Nephron progenitor cell (in vitro differentiated cells): ENCODE results near the gene LRRC56.

Experiments used
- DNase-seq: peaks from one replicate; pipeline ENCODE4 v3.0.0; 2021
- H3K27ac Mint-ChIP-seq: 2 replicates; pipeline ENCODE4 v1.8.0; 2021; ENCODE audit warnings: mild to moderate bottlenecking, moderate library complexity, mixed read lengths
- H3K27me3 Mint-ChIP-seq: 2 replicates; pipeline ENCODE4 v1.8.0; 2021; ENCODE audit warnings: mild to moderate bottlenecking, low read depth, mixed read lengths; ENCODE audit not compliant: poor library complexity
- H3K36me3 Mint-ChIP-seq: 2 replicates; pipeline ENCODE4 v1.8.0; 2021; ENCODE audit warnings: low read depth, mixed read lengths
- H3K4me1 Mint-ChIP-seq: 2 replicates; pipeline ENCODE4 v1.8.0; 2021; ENCODE audit warnings: mixed read lengths
- H3K4me3 Mint-ChIP-seq: 2 replicates; pipeline ENCODE4 v1.8.0; 2021; ENCODE audit warnings: mild to moderate bottlenecking, moderate library complexity, mixed read lengths
- H3K9me3 Mint-ChIP-seq: 2 replicates; pipeline ENCODE4 v1.8.0; 2021; ENCODE audit warnings: mild to moderate bottlenecking, moderate library complexity, mixed read lengths
- TF ChIP-seq, protein P1 (sequence below): fragments of 200-600 bp; sonication (generic); IDR thresholded peaks from 2 replicates; pipeline ENCODE4 v1.5.0; 2021; ENCODE audit warnings: antibody characterized with exemption

The LRRC56 gene

DNA sequence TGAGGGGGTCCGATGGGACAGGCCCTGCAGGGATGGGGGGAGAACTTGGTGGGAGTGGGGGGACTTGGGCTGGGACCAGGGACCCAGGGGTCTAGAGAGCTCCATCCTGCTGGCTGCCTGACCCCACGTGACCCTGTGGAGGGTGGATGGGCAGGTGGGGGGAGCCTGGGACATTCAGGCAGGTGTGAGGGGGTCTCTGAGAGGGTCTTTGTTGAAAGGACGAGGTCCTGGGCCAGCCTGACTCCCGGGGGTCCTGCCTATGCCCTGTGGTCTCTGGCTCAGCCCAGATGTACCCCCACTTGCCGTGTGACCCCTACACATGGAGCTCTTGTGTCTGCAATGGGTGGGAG is 7.5 kb downstream of the LRRC56 start:
- no peak for DNase-seq
- Mint-ChIP-seq H3K27me3 (peaks cover 6% of the 10 kb centered on the region), H3K9me3 (no peaks in the 10 kb centered on the region), H3K4me3 (no peak overlapping the region), H3K27ac (no peak overlapping the region), H3K36me3 (peaks cover 5% of the 10 kb centered on the region), H3K4me1 (peaks cover 7% of the 10 kb centered on the region)
- TF ChIP-seq, protein P1, sequence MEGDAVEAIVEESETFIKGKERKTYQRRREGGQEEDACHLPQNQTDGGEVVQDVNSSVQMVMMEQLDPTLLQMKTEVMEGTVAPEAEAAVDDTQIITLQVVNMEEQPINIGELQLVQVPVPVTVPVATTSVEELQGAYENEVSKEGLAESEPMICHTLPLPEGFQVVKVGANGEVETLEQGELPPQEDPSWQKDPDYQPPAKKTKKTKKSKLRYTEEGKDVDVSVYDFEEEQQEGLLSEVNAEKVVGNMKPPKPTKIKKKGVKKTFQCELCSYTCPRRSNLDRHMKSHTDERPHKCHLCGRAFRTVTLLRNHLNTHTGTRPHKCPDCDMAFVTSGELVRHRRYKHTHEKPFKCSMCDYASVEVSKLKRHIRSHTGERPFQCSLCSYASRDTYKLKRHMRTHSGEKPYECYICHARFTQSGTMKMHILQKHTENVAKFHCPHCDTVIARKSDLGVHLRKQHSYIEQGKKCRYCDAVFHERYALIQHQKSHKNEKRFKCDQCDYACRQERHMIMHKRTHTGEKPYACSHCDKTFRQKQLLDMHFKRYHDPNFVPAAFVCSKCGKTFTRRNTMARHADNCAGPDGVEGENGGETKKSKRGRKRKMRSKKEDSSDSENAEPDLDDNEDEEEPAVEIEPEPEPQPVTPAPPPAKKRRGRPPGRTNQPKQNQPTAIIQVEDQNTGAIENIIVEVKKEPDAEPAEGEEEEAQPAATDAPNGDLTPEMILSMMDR: no peak

DNA sequence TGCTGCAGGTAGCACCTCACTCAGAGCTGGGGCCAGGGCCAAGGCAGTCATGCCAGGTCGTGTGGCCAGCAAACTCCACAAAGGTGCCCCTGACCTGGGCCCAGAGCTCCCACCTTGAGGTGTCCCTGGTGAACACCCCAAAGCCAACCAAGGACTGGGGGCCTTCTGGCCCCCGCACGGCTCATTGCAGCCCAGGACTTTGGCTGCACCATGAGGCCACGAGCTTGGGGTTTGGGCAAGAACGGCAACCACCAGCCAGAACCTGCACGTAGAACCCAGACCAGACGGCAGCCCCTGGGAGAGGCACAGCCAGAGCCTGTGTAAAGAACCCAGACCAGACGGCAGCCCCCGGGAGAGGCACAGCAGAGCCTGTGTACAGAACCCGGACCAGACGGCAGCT is 7.8 kb downstream of the LRRC56 start:
- Mint-ChIP-seq H3K4me1 (peaks cover 5% of the 10 kb centered on the region), H3K4me3 (no peak overlapping the region), H3K36me3 (peaks cover 5% of the 10 kb centered on the region), H3K27me3 (peaks cover 6% of the 10 kb centered on the region), H3K27ac (no peak overlapping the region), H3K9me3 (no peaks in the 10 kb centered on the region)
- no peak for DNase-seq
- TF ChIP-seq, protein P1: no peak

DNA sequence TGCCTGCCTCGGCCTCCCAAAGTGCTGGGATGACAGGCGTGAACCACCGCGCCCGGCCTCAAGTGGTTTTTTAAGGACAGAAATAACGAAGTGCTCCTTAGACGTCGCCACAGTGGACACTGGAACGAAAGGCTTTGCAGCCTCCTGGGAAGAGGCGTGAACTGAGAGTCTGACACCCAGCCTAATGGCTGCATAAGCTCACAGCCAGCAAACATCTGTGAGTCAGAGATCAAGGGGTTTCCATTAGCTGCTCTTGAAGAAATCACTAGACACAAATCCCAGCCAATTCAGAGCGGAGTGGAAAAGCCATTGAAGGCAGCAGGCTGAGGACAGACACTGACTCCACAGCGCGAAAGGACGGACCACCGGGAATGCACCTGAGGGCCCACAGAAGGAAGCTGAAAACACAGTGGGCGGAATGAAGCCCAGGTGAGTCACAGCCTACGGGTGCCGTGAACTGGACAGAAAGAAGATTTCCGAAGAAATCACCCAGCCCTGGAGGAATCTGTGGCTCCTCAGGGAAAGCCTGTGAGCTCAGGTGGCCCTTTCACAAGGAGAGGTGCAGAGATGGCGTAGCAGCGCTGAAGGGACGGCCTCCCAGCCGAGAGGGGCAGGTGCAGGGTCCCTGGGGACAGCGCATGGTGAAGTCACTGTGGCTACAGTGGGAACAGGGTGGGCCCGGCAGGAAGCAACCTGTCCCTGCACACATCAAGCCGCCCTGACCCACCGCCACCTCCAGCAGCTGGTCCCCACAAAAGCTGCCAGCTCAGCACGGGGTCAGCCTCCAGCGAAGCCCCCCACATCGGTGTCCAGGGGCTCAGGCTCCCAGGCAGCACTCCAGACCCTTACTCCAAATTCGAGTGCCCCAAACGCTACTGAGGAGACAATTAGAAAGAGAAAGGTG is 11.6 kb downstream of the LRRC56 start:
- no peak overlapping the region for H3K27ac Mint-ChIP-seq
- H3K36me3 Mint-ChIP-seq: no peaks in the 10 kb centered on the region
- H3K9me3 Mint-ChIP-seq: no peaks in the 10 kb centered on the region
- H3K4me1 Mint-ChIP-seq: peaks cover 7% of the 10 kb centered on the region
- H3K4me3 Mint-ChIP-seq: no peak overlapping the region
- DNase-seq: peak; percentile 3
- peaks cover 6% of the 10 kb centered on the region for H3K27me3 Mint-ChIP-seq
- TF ChIP-seq, protein P1: no peak

DNA sequence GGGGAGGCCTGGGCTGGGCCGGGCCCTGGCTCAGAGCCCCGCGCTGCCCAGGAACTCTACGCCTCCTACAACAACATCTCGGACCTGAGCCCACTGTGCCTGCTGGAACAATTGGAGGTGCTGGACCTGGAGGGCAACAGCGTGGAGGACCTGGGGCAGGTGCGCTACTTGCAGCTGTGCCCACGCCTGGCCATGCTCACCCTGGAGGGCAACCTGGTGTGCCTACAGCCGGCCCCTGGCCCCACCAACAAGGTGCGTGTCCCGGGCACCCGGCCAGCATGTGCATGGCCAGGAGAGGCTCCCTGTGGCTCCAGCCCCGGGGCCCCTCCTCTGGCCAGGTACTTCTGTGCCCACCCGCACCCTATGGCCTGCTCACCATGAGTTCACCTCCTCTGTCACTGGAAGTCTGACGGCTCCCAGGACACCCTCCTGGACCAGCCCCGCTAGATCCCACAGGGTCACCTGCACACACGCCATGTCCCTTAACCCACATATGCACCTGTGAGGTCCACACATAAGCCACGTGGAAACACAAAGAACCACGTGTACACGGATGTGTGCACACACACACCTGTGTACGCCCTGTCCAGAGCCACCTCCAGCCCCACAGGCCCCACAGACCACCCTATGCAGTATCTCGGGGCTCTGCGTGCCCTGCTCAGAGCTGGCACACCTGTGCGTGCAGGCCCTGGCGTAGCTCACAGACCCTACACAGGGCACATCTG is 12.9 kb downstream of the LRRC56 start:
- Mint-ChIP-seq H3K4me3 (no peak overlapping the region), H3K27ac (no peak overlapping the region), H3K27me3 (peaks cover 10% of the 10 kb centered on the region), H3K9me3 (no peaks in the 10 kb centered on the region), H3K4me1 (peaks cover 7% of the 10 kb centered on the region), H3K36me3 (no peaks in the 10 kb centered on the region)
- TF ChIP-seq, protein P1: no peak
- no peak for DNase-seq

DNA sequence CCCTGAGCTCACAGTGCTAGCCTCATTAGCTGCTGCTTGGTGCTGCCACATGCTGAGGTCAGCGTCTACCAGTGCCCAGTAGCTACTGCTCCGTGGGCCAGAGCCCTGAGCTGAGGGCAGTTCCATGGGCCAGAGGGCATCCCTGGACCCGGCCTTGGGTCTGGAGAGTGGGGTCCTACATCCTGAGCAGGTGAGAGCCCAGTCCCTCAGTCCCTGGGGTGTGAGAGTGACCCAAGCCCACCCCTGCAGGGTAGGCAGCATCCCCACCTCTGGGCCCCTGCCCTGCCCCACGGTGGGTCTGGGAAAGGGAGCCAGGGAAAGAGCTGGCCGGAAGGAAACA is 13.4 kb downstream of the LRRC56 start:
- peaks cover 7% of the 10 kb centered on the region for H3K4me1 Mint-ChIP-seq

More for the DNA sequence above, 13.4 kb downstream of the LRRC56 start:
- TF ChIP-seq, protein P1: no peak
- Mint-ChIP-seq H3K36me3 (no peaks in the 10 kb centered on the region), H3K9me3 (no peaks in the 10 kb centered on the region), H3K4me3 (no peak overlapping the region), H3K27me3 (peaks cover 9% of the 10 kb centered on the region), H3K27ac (no peak overlapping the region)
- no peak for DNase-seq
